K562 (cell line): ENCODE data around the gene TEX47. TPM values are rescaled to one million over a fixed set of nuclear protein-coding genes. Genes with fewer than 3 reads are reported as not detected.

Experiments used
- BACH1 ChIP-seq: fragments of 200-800 bp; sonication (Bioruptor generic); IDR thresholded peaks from 2 replicates; pipeline ENCODE4 v1.6.1; 2016; ENCODE audit warnings: missing genetic modification characterization, missing compliant biosample characterization
- HMGN3 ChIP-seq: IDR thresholded peaks from 2 replicates; pipeline ENCODE4 v1.6.1; 2011; ENCODE audit warnings: borderline replicate concordance, low read depth, mild to moderate bottlenecking, mixed read lengths, low read length; ENCODE audit not compliant: insufficient read length; ENCODE audit errors: extremely low read depth
- HNRNPL ChIP-seq: fragments of 200-400 bp; formaldehyde crosslinking; IDR thresholded peaks from 2 replicates; pipeline ENCODE4 v1.6.1; 2017; ENCODE audit warnings: low read depth, mild to moderate bottlenecking, low read length
- HNRNPUL1 ChIP-seq: fragments of 200-400 bp; formaldehyde crosslinking; IDR thresholded peaks from 2 replicates; pipeline ENCODE4 v1.6.1; 2017; ENCODE audit warnings: low read length
- KAT8 ChIP-seq: fragments of 450-650 bp; IDR thresholded peaks from 2 replicates; pipeline ENCODE4 v1.6.1; 2016; ENCODE audit warnings: low read depth, mild to moderate bottlenecking
- KDM5B ChIP-seq: fragments of 200-600 bp; sonication (generic); IDR thresholded peaks from 2 replicates; pipeline ENCODE4 v1.6.1; 2012; ENCODE audit warnings: low read depth, mild to moderate bottlenecking, moderate library complexity, low read length, control low read depth, inconsistent platforms; ENCODE audit not compliant: insufficient replicate concordance
- NRF1 ChIP-seq, 2 experiments: fragments of 450-650 bp; IDR thresholded peaks in 1 of 2; conservative IDR thresholded peaks in 1 of 2; 2 replicates each; pipeline ENCODE4 v1.6.1; 2014; ENCODE audit warnings: mild to moderate bottlenecking in 2 of 2
- POU5F1 ChIP-seq: fragments of 150-350 bp; IDR thresholded peaks from 2 replicates; pipeline ENCODE4 v1.6.1; 2014; ENCODE audit warnings: borderline replicate concordance, low read length, low read depth, mild to moderate bottlenecking; ENCODE audit not compliant: partially characterized antibody
- RAD21 ChIP-seq, 2 experiments: fragments of 250-450 bp in 1 of 2; fragments of 450-650 bp in 1 of 2; sonication (Bioruptor Pico) in 1 of 2; formaldehyde crosslinking in 1 of 2; IDR thresholded peaks in 1 of 2; conservative IDR thresholded peaks in 1 of 2; 2 replicates each; pipeline versions ENCODE4 v1.4.0 to v1.8.0; 2020 to 2022; ENCODE audit warnings: mild to moderate bottlenecking in 2 of 2, moderate library complexity in 1 of 2
- ZNF79 ChIP-seq: fragments of 250-450 bp; sonication (Bioruptor Pico); IDR thresholded peaks from 2 replicates; pipeline ENCODE4 v1.4.0; 2020; ENCODE audit warnings: low read depth, mild to moderate bottlenecking, moderate library complexity
- polyA plus RNA-seq, 8 experiments: library from polyadenylated mRNA; depleted of rRNA in 4 of 8; stranded (reverse) in 5 of 8; unstranded in 3 of 8; fragments of >200 nt; fragmentation: Nextera tagmentation in 2 of 8; fragmentation: Illumina TruSeq in 1 of 8; extraction: Ambion mirVana in 2 of 8; extraction: Trizol in 1 of 8; gene quantifications; 2 replicates each; pipeline versions ENCODE4 v1.2.1 to v1.2.3, GENCODE V29; 2011 to 2014; ENCODE audit warnings: inconsistent platforms in 1 of 8, missing spikeins in 1 of 8
- total RNA-seq, 7 experiments: library from RNA; depleted of rRNA in 6 of 7; stranded (reverse); fragments of >200 nt in 6 of 7; fragmentation: Illumina TruSeq in 2 of 7; extraction: Trizol in 2 of 7; gene quantifications; 2 replicates each; pipeline versions ENCODE4 v1.2.1 to v1.2.3, GENCODE V29; 2011 to 2021; ENCODE audit warnings: low replicate concordance in 1 of 7
- TF ChIP-seq, protein P1 (sequence below), 2 experiments: IDR thresholded peaks; 2 replicates each; pipeline ENCODE4 v1.6.1; 2012; ENCODE audit warnings: improper control_type of control experiment in 2 of 2, low read depth in 2 of 2, low read length in 2 of 2, borderline replicate concordance in 1 of 2
- TF ChIP-seq, protein P2 (sequence below), 2 experiments: IDR thresholded peaks; 2 replicates each; pipeline ENCODE4 v1.6.1; 2011; ENCODE audit warnings: borderline replicate concordance in 1 of 2, control low read depth in 1 of 2, low read depth in 1 of 2, low read length in 1 of 2, mild to moderate bottlenecking in 1 of 2, mixed read lengths in 1 of 2, moderate library complexity in 1 of 2; ENCODE audit not compliant: insufficient read depth in 1 of 2, insufficient read length in 1 of 2, poor library complexity in 1 of 2, severe bottlenecking in 1 of 2; ENCODE audit errors: extremely low read depth in 1 of 2
- TF ChIP-seq, protein P3 (sequence below): IDR thresholded peaks from 2 replicates; pipeline ENCODE4 v1.6.1; 2011; ENCODE audit warnings: borderline replicate concordance, low read depth, mild to moderate bottlenecking, moderate library complexity, low read length; ENCODE audit not compliant: insufficient read depth, poor library complexity, severe bottlenecking
- TF ChIP-seq, protein P4 (sequence below): fragments of 200-800 bp; sonication (Bioruptor generic); IDR thresholded peaks from 2 replicates; pipeline ENCODE4 v1.6.1; 2017; ENCODE audit warnings: missing genetic modification characterization, missing compliant biosample characterization

The TEX47 gene
- total and polyA plus RNA-seq, 9 of the 15 experiments (the other 6 are each of a cell fraction or from before 2014, with no cell fraction given), result not detected

DNA sequence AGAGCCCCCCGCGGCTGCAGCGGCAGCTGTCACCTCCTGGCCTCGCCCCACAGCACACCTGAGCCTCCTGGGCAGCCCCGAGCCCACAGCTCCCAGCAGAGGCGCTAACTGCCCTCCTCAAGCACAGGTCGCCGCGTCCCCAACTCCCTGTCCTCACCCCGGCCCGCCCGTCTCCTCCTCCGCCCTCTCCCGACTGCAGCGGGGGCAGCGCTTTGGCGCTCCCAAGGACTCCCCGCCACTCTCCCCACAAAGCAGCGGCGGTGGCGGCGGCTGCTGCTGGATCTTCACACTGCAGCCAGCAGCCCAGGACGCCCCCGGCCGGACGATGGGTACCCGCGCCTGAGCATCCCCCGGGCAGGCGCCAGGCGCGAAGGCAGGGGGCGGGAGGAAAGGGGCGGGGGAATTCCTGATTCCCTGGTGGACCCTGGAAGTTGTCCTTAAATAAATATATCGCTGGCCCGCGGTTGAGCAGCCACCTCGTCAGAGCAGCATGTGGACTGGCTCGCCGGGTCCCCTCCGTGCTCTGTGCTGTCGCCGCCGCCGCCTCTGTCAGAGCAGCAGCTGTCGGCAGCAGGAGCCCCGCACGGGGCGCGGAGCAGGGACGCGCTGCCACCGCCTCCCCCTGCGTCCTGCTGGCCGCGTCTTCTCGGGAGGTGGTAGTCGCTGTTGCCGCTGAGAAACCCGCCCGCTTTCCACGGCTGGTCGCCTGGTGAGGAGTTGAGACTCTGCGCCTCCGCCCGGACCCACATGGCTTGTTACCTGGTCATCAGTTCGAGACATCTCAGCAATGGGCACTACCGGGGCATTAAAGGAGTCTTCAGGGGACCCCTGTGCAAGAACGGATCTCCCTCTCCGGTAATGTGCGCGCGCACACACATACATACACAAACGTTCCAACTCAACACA is 36.1 kb downstream of the TEX47 start, which contains the start of gene ZNF804B (continued):
- TF ChIP-seq, protein P1, sequence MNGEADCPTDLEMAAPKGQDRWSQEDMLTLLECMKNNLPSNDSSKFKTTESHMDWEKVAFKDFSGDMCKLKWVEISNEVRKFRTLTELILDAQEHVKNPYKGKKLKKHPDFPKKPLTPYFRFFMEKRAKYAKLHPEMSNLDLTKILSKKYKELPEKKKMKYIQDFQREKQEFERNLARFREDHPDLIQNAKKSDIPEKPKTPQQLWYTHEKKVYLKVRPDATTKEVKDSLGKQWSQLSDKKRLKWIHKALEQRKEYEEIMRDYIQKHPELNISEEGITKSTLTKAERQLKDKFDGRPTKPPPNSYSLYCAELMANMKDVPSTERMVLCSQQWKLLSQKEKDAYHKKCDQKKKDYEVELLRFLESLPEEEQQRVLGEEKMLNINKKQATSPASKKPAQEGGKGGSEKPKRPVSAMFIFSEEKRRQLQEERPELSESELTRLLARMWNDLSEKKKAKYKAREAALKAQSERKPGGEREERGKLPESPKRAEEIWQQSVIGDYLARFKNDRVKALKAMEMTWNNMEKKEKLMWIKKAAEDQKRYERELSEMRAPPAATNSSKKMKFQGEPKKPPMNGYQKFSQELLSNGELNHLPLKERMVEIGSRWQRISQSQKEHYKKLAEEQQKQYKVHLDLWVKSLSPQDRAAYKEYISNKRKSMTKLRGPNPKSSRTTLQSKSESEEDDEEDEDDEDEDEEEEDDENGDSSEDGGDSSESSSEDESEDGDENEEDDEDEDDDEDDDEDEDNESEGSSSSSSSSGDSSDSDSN (IDR thresholded peaks at IDR 0.05; ENCODE audit: borderline replicate concordance in 1 of 2, low read depth in 2 of 2, low read length in 2 of 2), result peak; percentile 69 to 77; a peak in 3 of 4 replicates
- peak in 1 of 2 experiments; percentile 34; a peak in 2 of 4 replicates for TF ChIP-seq RAD21 (CRISPR knock-in tag; conservative IDR thresholded peaks at IDR 0.05 in 1 of 2, IDR thresholded peaks at IDR 0.05 in 1 of 2)
- peak; percentile 40 for TF ChIP-seq HMGN3
- TF ChIP-seq HNRNPL, result no peak; the same call in 1 of the 2 replicates
- TF ChIP-seq, protein P2, sequence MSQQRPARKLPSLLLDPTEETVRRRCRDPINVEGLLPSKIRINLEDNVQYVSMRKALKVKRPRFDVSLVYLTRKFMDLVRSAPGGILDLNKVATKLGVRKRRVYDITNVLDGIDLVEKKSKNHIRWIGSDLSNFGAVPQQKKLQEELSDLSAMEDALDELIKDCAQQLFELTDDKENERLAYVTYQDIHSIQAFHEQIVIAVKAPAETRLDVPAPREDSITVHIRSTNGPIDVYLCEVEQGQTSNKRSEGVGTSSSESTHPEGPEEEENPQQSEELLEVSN (IDR thresholded peaks at IDR 0.05; ENCODE audit: borderline replicate concordance in 1 of 2, extremely low read depth in 1 of 2, insufficient read depth in 1 of 2, insufficient read length in 1 of 2, low read depth in 1 of 2, low read length in 1 of 2, poor library complexity in 1 of 2, severe bottlenecking in 1 of 2), result peak; percentile 30 to 73
- TF ChIP-seq POU5F1, result no peak
- peak; percentile 2 for TF ChIP-seq KDM5B
- TF ChIP-seq BACH1, result no peak
- TF ChIP-seq, protein P3, sequence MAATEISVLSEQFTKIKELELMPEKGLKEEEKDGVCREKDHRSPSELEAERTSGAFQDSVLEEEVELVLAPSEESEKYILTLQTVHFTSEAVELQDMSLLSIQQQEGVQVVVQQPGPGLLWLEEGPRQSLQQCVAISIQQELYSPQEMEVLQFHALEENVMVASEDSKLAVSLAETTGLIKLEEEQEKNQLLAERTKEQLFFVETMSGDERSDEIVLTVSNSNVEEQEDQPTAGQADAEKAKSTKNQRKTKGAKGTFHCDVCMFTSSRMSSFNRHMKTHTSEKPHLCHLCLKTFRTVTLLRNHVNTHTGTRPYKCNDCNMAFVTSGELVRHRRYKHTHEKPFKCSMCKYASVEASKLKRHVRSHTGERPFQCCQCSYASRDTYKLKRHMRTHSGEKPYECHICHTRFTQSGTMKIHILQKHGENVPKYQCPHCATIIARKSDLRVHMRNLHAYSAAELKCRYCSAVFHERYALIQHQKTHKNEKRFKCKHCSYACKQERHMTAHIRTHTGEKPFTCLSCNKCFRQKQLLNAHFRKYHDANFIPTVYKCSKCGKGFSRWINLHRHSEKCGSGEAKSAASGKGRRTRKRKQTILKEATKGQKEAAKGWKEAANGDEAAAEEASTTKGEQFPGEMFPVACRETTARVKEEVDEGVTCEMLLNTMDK, result no peak
- no peak for TF ChIP-seq ZNF79 (CRISPR knock-in tag)
- no peak for TF ChIP-seq KAT8
- TF ChIP-seq, protein P4, sequence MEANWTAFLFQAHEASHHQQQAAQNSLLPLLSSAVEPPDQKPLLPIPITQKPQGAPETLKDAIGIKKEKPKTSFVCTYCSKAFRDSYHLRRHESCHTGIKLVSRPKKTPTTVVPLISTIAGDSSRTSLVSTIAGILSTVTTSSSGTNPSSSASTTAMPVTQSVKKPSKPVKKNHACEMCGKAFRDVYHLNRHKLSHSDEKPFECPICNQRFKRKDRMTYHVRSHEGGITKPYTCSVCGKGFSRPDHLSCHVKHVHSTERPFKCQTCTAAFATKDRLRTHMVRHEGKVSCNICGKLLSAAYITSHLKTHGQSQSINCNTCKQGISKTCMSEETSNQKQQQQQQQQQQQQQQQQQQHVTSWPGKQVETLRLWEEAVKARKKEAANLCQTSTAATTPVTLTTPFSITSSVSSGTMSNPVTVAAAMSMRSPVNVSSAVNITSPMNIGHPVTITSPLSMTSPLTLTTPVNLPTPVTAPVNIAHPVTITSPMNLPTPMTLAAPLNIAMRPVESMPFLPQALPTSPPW (CRISPR knock-in tag), result peak; percentile 70
- no peak for TF ChIP-seq HNRNPUL1
- peak; percentile 65 to 69; a peak in 3 of 4 replicates for TF ChIP-seq NRF1 (conservative IDR thresholded peaks at IDR 0.05 in 1 of 2, IDR thresholded peaks at IDR 0.05 in 1 of 2)
